Measurements from ENCODE around the gene SAP30BP.

The SAP30BP gene

DNA sequence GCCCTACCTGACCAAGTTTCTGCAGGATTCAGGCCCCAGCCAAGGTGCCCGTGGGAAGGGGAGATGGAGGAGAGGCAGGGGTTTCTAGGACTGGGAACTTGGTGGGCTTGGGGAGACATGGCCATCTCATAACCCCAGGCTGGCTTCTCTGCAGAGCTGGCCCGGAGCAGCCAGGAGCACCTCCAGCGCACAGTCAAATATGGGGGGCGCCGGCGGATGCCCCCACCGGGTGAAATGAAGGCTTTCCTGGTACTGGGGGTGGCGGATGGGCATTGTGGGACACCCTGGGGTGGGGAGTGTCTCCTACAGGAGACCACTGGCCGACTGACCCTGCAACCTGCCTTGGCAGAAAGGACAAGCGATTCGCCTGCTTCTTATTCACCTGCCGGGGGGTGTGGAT, 43.1 kb upstream of the SAP30BP start:
- H3K27ac ChIP-seq, result no peak overlapping the region
- TF ChIP-seq, protein P1, sequence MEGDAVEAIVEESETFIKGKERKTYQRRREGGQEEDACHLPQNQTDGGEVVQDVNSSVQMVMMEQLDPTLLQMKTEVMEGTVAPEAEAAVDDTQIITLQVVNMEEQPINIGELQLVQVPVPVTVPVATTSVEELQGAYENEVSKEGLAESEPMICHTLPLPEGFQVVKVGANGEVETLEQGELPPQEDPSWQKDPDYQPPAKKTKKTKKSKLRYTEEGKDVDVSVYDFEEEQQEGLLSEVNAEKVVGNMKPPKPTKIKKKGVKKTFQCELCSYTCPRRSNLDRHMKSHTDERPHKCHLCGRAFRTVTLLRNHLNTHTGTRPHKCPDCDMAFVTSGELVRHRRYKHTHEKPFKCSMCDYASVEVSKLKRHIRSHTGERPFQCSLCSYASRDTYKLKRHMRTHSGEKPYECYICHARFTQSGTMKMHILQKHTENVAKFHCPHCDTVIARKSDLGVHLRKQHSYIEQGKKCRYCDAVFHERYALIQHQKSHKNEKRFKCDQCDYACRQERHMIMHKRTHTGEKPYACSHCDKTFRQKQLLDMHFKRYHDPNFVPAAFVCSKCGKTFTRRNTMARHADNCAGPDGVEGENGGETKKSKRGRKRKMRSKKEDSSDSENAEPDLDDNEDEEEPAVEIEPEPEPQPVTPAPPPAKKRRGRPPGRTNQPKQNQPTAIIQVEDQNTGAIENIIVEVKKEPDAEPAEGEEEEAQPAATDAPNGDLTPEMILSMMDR (conservative IDR thresholded peaks at IDR 0.05), result no peak

DNA sequence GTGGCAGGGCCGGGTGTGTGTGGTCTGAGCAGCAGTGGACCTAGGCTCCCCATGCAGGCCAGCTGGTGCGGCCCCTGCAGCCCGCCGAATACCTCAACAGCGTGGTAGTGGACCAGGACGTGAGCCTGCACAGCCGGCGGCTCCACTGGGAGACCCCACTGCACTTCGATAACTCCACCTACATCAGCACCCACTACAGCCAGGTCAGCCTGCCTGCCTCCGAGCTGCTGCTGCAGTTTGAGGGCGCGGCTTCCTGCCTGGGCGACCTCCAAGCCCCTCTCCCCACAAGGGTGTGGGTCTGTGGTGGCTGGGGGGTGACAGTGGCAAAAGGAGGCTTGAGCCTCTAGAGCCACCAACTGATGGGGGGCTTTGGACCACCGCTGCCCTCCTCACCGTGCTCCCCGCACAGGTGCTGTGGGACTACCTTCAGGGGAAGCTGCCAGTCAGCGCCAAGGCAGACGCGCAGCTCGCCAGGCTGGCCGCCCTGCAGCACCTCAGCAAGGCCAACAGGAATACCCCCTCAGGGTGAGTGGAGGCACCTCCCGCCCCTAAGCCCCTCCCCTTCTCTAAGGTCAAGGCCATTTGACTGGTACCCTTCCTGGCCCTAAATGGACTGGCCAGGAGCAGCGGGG, 42.3 kb upstream of the SAP30BP start:
- no peak overlapping the region for H3K27ac ChIP-seq
- TF ChIP-seq, protein P1 (conservative IDR thresholded peaks at IDR 0.05), result no peak

DNA sequence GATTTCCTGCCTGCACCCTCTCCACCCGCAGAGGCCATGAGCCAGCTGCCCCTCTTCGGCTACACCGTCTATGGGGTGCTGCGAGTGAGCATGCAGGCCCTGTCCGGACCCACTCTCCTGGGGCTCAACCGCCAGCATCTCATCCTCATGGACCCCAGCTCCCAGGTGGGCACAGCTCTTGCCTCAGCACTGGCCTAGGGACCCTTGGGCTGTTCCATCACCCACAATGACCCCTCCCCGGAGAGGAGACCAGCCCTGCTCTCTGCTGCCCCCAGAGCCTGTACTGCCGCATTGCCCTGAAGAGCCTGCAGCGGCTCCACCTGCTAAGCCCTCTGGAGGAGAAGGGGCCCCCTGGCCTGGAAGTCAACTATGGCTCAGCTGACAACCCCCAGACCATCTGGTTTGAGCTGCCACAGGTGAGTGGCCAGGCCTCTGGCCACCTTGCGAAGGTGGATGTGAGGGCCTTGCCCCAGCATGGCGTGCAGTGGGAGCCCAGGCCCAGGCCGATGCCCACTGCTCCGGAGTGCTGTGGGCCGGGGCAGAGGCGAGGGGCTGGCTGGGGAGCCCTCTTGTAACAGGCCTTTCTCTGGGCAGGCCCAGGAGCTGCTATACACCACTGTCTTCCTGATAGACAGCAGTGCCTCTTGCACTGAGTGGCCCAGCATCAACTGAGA, 41.2 kb upstream of the SAP30BP start:
- TF ChIP-seq, protein P1 (conservative IDR thresholded peaks at IDR 0.05), result peak; percentile 71

DNA sequence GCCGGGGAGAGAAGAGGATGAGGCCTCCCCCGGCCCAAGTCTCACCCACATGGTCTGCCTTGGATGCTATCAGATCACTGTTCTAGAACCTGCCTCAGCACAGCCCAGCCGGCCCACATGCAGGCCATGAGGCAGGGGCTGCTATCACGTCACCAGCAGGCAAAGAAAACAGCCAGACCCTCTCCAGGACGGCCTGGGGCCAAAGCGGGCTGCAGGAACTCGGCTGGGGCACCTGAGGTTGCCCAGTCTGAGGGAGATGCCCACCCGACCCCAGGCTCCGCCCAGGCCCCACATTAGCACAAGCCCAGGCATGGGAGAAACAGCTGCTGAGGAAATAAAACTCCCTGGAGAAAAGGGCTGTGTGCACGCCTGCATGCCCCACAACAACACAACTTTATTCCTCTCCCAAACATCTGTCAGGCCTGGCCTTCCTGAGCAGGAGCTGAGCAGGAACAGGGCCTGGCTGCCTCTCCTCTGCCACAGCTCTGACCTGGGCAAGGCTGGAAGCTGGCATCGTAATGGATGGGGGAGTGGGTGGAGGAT, 40.6 kb upstream of the SAP30BP start:
- TF ChIP-seq, protein P1 (conservative IDR thresholded peaks at IDR 0.05), result no peak
- no peak overlapping the region for H3K27ac ChIP-seq

More for the DNA sequence above, 41.2 kb upstream of the SAP30BP start:
- H3K27ac ChIP-seq, result no peak overlapping the region

DNA sequence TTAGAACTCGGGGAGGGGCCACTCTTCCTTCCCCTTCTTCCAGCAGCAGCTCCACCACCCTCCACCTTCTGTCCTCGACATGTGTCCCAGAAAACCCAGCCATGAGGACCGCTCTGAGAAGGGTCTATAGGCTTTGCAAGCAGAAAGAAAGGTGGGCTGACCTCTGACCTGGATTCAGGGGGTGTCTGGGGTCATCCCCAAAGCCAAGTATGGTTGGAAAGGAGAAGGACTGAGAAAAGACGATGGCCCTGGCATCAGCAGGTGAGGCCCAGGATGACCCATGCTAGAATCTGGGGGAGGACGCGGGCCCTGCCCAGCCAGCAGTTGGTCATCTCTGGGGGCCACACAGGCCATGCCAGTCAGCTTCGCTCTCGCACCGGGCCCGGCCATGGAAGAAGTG, 40.0 kb upstream of the SAP30BP start:
- TF ChIP-seq, protein P1 (conservative IDR thresholded peaks at IDR 0.05), result no peak
- no peak overlapping the region for H3K27ac ChIP-seq

DNA sequence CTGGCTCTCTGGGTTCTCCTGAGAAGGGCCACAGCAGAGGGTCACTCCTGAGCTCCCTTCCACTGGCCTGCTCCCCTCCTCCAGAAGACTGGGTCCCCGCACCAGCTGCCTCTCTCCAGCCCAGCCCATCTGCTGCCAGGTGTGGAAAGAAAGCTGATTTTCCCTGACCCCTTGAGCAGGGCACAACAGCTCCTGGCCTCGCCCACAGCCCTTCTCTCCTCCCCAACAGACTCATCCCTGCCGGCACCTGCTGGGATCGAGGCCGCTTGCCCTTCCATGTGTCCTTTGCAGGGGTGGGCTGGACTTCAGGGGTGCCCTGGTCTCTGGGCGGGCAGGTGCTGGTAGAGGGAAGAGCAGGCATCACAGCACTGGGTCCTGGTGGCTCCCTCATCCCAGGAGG, 38.7 kb upstream of the SAP30BP start:
- TF ChIP-seq, protein P1 (conservative IDR thresholded peaks at IDR 0.05), result no peak
- H3K27ac ChIP-seq, result no peak overlapping the region

DNA sequence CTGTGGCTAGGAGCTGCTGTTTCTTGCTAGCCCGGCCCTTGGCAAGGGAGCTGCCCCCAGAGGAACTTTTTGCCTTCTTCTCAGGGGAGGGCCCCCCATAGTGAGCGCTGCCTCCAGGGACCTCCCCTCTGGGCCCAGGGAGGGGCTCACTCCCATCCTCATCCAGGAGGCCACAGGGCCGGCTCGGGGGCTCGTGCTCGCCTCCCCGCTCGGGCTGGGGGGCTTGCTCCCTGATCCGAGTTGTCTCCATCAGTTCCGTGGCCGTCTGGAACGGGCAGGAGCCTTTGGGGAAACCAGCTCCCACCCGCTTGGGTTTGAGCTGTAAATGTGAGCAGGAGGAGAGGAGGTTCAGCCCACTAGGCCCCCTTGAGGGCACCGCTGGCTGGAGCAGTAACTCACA, 38.0 kb upstream of the SAP30BP start:
- TF ChIP-seq, protein P1 (conservative IDR thresholded peaks at IDR 0.05), result no peak
- no peak overlapping the region for H3K27ac ChIP-seq
